Hepatocyte (in vitro differentiated cells): ENCODE measurements around the gene ABHD17A. TPM values are rescaled to one million over a fixed set of nuclear protein-coding genes. Genes with fewer than 3 reads are reported as not detected.

Experiments used
- DNase-seq: peaks from one replicate; pipeline ENCODE4 v3.0.0-alpha.2; 2016; ENCODE audit warnings: low spot score
- H2AFZ ChIP-seq: fragments of 200-600 bp; sonication (generic); 2 replicates; pipeline ENCODE4 v1.6.0; 2016; ENCODE audit warnings: antibody characterized with exemption, mild to moderate bottlenecking
- H3K27ac ChIP-seq: fragments of 200-600 bp; sonication (generic); 2 replicates; pipeline ENCODE4 v1.5.1; 2016; ENCODE audit warnings: mild to moderate bottlenecking
- H3K27me3 ChIP-seq: fragments of 200-600 bp; sonication (generic); 2 replicates; pipeline ENCODE4 v1.6.1; 2016
- H3K36me3 ChIP-seq: fragments of 200-600 bp; sonication (generic); replicated peaks from 2 replicates; pipeline ENCODE4 v1.5.1; 2016; ENCODE audit warnings: low read depth; ENCODE audit not compliant: insufficient read depth
- H3K4me1 ChIP-seq: fragments of 200-600 bp; sonication (generic); 2 replicates; pipeline ENCODE4 v1.5.1; 2016; ENCODE audit warnings: mild to moderate bottlenecking, moderate library complexity; ENCODE audit not compliant: insufficient read depth
- H3K4me2 ChIP-seq: fragments of 200-600 bp; sonication (generic); 2 replicates; pipeline ENCODE4 v1.6.0; 2016
- H3K4me3 ChIP-seq: fragments of 200-600 bp; sonication (generic); 2 replicates; pipeline ENCODE4 v1.5.1; 2016; ENCODE audit warnings: mild to moderate bottlenecking
- H3K79me2 ChIP-seq: fragments of 200-600 bp; sonication (generic); 2 replicates; pipeline ENCODE4 v1.6.0; 2017; ENCODE audit warnings: mild to moderate bottlenecking
- H3K9me2 ChIP-seq: fragments of 200-600 bp; sonication (generic); replicated peaks from 2 replicates; pipeline ENCODE4 v1.6.0; 2017; ENCODE audit warnings: mild to moderate bottlenecking; ENCODE audit not compliant: insufficient read depth
- H3K9me3 ChIP-seq: fragments of 200-600 bp; sonication (generic); 2 replicates; pipeline ENCODE4 v1.5.1; 2016; ENCODE audit warnings: low read depth, mild to moderate bottlenecking
- H4K20me1 ChIP-seq: fragments of 200-600 bp; sonication (generic); 2 replicates; pipeline ENCODE4 v1.6.0; 2016; ENCODE audit warnings: mild to moderate bottlenecking; ENCODE audit not compliant: insufficient read depth, poor library complexity, severe bottlenecking
- EZH2 ChIP-seq: fragments of 200-600 bp; sonication (generic); IDR thresholded peaks from 2 replicates; pipeline ENCODE4 v1.6.1; 2016; ENCODE audit warnings: antibody characterized with exemption, mild to moderate bottlenecking, borderline replicate concordance
- EZH2phosphoT487 ChIP-seq: fragments of 200-600 bp; sonication (generic); IDR thresholded peaks from one replicate; pipeline ENCODE4 v1.6.1; 2018; ENCODE audit warnings: antibody characterized with exemption, mild to moderate bottlenecking, low read depth, moderate library complexity; ENCODE audit not compliant: unreplicated experiment, severe bottlenecking
- WGBS: methylation state at CpG from one replicate; pipeline ENCODE4 v1.1.6; 2016; ENCODE audit warnings: low lambda C conversion rate; ENCODE audit errors: missing lambda C conversion rate; 5-methylcytosine and 5-hydroxymethylcytosine counted together
- polyA plus RNA-seq: library from polyadenylated mRNA; unstranded; fragments of >200 nt; fragmentation: Nextera tagmentation; extraction: Ambion mirVana; gene quantifications from 2 replicates; pipeline ENCODE4 v1.2.1, GENCODE V29; 2016
- total RNA-seq: library from RNA; depleted of rRNA; stranded (reverse); fragments of >200 nt; gene quantifications from 2 replicates; pipeline ENCODE4 v1.2.3, GENCODE V29; 2014
- TF ChIP-seq, protein P1 (sequence below): fragments of 200-600 bp; sonication (generic); IDR thresholded peaks from 2 replicates; pipeline ENCODE4 v1.5.1; 2016; ENCODE audit warnings: antibody characterized with exemption, mild to moderate bottlenecking; ENCODE audit not compliant: poor library complexity

The ABHD17A gene
- total and polyA plus RNA-seq, 2 experiments from 2014 or later, result 62.5 to 102 TPM

DNA sequence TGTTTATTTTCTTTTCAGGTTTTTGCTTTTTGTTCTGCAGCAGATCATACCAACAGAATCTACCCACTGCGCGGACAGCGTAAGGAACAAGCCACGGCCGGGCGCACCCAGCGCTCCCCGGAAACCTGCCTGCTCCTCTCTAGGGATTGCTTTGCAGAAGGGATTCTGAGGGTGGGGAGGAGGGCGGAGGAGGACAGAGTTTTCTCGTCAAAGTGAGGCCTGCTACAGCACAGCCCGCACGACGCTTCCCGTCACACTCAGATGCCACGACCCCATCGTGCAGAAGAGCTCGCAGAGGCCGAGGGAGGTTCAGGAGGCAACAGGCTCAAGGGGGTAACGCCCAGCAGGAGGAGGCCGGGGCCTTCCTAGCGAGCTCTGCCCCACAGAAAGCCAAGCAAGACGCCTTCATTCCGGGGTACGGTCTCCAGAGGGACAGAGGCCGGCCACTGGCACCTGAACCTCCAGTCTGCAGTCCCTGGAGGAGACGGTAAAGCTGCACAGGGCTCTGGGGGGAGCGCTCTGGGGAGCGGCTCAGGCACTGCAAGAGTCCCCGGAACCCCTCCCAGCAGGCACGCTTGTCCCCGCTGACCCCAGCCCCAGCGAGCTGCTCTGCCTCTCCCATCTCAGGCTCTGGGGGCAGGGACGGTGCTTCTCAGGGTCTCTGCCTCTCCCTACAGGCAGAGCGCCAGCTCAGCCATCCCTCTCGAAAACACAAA, 43.9 kb downstream of the ABHD17A start:
- peaks cover under 1% of the 10 kb centered on the region for H3K4me1 ChIP-seq

DNA sequence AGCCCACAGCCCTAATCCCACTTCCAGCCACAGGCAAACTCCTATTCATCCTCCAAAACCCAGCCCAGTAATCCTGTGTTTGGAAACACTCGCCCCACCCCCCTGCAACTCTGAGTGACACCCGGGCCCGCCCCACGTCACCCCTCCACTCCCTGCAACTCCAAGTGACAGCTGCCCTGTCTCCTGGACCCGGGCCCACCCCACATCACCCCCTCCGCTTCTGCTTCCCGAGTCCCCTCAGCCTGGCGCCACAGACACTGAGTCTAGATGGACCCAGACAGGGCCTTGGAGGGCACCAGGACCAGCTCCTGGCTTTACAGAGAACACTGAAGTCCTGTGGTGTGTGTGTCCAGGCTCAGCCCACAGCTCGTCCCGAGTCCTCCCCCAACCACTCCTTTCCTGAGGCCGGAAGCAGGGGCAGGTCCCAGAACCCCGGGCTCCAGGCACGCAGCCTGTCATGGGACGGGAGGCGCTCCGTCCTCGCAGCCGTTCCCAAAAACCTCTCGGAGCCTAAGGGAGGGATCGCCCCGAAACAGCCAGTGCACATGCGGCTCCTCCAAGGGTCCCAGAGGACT, 44.7 kb downstream of the ABHD17A start:
- Histone ChIP-seq H2AFZ (no peak overlapping the region), H3K9me3 (no peaks in the 10 kb centered on the region), H3K79me2 (peaks cover 97% of the 10 kb centered on the region), H4K20me1 (peaks cover 93% of the 10 kb centered on the region), H3K36me3 (no peaks in the 10 kb centered on the region), H3K9me2 (no peaks in the 10 kb centered on the region), H3K4me3 (no peak overlapping the region), H3K27ac (no peak overlapping the region), H3K4me1 (no peaks in the 10 kb centered on the region), H3K27me3 (no peaks in the 10 kb centered on the region), H3K4me2 (no peak overlapping the region)
- TF ChIP-seq, protein P1, sequence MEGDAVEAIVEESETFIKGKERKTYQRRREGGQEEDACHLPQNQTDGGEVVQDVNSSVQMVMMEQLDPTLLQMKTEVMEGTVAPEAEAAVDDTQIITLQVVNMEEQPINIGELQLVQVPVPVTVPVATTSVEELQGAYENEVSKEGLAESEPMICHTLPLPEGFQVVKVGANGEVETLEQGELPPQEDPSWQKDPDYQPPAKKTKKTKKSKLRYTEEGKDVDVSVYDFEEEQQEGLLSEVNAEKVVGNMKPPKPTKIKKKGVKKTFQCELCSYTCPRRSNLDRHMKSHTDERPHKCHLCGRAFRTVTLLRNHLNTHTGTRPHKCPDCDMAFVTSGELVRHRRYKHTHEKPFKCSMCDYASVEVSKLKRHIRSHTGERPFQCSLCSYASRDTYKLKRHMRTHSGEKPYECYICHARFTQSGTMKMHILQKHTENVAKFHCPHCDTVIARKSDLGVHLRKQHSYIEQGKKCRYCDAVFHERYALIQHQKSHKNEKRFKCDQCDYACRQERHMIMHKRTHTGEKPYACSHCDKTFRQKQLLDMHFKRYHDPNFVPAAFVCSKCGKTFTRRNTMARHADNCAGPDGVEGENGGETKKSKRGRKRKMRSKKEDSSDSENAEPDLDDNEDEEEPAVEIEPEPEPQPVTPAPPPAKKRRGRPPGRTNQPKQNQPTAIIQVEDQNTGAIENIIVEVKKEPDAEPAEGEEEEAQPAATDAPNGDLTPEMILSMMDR, result no peak
- no peak for TF ChIP-seq EZH2phosphoT487
- TF ChIP-seq EZH2, result no peak
- DNase-seq, result no peak
- 84% methylated on average over 18 of the region's 22 CpGs for whole genome bisulfite sequencing

More for the DNA sequence above, 43.9 kb downstream of the ABHD17A start:
- H3K79me2 ChIP-seq, result peaks cover 97% of the 10 kb centered on the region
- no peak overlapping the region for H2AFZ ChIP-seq
- WGBS, result 92% methylated on average over 34 of the region's 35 CpGs
- H3K4me3 ChIP-seq, result no peak overlapping the region
- TF ChIP-seq EZH2phosphoT487 (no peak), EZH2 (no peak)
- TF ChIP-seq, protein P1, result no peak
- H3K4me2 ChIP-seq, result no peak overlapping the region
- H3K36me3 ChIP-seq, result no peaks in the 10 kb centered on the region
- H3K27ac ChIP-seq, result no peak overlapping the region
- peaks cover 93% of the 10 kb centered on the region for H4K20me1 ChIP-seq
- no peak for DNase-seq
- no peaks in the 10 kb centered on the region for H3K9me3 ChIP-seq
- H3K9me2 ChIP-seq, result no peaks in the 10 kb centered on the region
- no peaks in the 10 kb centered on the region for H3K27me3 ChIP-seq

DNA sequence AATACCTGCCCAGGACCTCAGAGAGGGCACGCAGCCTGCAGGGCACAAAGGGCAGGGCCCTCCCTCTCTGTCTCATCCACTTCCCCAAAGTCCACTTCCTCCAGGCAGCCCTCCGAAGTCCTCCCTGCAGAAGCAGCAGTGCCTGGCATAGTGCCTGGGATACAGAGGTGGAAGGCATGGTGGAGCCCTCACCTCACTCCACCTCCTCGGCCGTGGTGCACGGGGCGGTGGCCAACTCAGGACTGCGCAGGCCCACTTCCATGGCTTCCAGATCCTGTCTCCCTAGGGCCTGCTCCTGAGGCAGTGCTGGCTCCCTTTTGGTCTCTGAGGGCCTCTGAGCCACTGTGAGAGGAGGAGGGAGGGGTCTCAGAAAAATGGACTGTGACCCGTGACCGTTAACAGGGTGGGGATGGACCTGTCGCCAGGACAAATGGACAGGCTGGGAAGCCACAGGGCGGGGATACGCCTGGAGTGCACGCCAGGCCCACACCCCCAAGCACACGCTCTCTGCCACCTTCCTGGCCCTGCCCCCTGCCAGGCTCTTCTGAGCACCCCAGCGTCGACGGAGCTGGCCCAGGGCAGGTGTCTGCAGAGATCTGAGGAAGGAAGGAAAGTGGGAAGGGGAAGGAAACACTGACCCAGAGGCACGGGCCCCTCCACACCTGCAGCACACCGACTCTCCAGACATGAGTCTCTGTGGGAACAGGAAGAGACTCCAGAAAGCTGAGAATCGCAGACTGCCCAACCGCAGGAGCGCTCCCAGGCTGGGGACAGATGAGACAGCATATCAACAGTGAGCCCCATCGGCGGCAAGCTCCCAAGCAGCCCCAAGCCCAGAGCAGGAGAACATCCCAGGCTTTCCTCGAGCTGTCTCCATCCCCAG, 45.4 kb downstream of the ABHD17A start:
- Histone ChIP-seq H3K9me3 (no peaks in the 10 kb centered on the region), H3K9me2 (no peaks in the 10 kb centered on the region), H3K4me3 (no peak overlapping the region), H3K79me2 (peaks cover 97% of the 10 kb centered on the region), H3K27me3 (no peaks in the 10 kb centered on the region), H4K20me1 (peaks cover 90% of the 10 kb centered on the region), H2AFZ (no peak overlapping the region), H3K4me2 (peak overlapping the region; percentile 44), H3K36me3 (no peaks in the 10 kb centered on the region), H3K4me1 (no peaks in the 10 kb centered on the region), H3K27ac (no peak overlapping the region)
- TF ChIP-seq EZH2phosphoT487 (no peak), EZH2 (no peak)
- TF ChIP-seq, protein P1, result no peak
- no peak for DNase-seq
- 87% methylated on average over 24 of the region's 25 CpGs for WGBS
